COLO829 (cell line): Measurements from ENCODE around the gene PTPRJ.
"Not testable (repeated sequence)": the region's sequence is repeated elsewhere in the genome, so short reads cannot be mapped to it uniquely, and the experiment has no call there.

ENCODE experiments used
- DNase-seq: peaks from one replicate; pipeline ENCODE4 v3.0.0; 2012; ENCODE audit warnings: low spot score

Gene PTPRJ

DNA sequence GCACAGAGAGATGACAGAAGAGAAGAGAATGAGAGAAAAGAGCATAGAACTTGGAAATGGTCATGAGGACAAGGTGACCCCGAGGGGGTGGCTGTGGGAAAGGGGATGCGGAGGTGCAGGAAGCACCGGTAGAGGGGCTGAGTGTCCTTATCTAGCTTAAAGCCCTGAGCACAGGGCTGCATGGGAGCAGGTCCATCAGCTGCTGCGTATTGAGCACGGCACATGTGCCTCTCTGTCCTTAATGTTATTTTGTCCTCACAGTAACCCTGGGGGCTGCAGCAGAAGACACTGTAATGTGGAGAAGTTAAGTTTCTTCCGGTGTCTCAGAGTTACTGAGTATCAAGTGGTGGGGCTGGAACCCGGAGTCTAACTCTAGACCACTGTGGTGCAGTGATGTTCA lies 141.9 kb downstream of the PTPRJ start:
- no peak for DNase-seq

DNA sequence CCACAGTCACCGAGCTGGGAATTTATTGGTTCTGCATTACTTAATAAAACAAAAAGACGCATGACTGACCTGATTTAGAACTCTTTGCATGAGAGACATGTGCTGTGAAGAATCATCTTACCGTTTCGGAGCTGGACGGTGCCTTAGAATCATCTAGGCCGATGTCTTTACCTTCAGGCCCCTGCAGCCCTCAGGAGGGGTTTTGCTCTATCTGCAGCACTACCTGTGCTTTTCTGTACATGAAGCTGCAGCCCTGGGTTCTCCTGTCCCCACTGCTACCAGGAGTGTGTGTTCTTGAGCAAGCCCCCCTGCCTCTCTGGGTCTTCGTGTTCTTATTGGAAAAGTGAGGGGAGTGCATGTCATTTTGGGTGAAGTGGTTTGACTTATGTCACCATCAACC lies 142.3 kb downstream of the PTPRJ start:
- no peak for DNase-seq

- no peak for DNase-seq
Measured at GRCh38 chr11:48123254-48123875, 143.0 kb downstream of the PTPRJ start.

GRCh38 chr11:48123934-48124755 lies 143.8 kb downstream of the PTPRJ start:
- DNase-seq = no peak

DNA sequence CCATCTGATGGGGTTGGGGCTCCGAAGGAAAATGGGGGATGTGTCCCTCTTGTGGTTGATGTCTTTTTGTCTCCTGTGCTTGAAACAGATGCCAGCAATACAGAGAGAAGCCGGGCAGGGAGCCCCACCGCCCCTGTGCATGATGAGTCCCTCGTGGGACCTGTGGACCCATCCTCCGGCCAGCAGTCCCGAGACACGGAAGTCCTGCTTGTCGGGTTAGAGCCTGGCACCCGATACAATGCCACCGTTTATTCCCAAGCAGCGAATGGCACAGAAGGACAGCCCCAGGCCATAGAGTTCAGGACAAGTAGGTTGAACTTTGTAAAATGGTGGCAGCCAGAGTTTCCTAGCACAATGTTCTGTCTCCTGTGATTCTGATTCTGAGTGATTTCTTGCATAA lies 144.5 kb downstream of the PTPRJ start:
- DNase-seq = peak; percentile 40

DNA sequence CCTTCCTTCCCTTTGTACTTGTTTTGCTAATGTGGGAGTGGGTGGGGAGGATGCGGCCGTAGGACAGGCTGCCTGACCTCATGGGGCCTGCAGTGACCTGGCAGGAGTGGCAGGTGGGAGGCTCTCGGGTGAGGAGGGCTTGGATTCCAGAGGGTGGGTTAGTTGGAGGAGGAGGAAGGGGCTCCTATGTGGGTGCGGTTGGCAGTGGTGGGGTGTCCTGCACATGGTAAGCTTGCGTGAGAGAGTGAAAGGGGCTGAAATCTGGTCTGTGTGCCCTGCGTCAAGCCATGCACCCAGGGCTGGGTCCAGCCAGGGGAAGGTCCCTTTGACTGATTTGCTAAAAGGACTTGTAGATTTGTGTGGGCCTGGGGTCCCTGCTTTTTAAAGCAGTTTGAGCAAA lies 145.5 kb downstream of the PTPRJ start:
- DNase-seq = no peak

DNA sequence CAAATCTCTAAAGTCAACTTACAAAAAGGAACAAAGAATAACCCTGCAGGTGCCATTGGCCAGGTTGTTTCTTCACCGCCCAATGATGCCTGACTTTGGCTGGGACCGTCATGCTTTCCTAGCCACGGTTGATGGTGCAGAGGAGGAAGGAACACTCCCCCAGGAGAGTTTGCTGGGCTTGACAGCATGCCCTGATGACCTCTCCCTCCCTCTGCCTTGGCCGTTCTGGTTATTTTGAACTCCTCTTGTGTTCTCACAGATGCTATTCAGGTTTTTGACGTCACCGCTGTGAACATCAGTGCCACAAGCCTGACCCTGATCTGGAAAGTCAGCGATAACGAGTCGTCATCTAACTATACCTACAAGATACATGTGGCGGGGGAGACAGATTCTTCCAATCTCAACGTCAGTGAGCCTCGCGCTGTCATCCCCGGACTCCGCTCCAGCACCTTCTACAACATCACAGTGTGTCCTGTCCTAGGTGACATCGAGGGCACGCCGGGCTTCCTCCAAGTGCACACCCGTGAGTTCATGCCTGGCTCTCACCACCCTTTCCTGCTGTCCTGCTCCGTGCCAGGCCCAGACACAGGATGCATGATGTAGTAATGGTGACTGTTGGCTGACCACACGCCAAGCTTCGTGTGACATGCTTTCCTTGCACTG lies 147.3 kb downstream of the PTPRJ start:
- DNase-seq = no peak

GRCh38 chr11:48129697-48130395 lies 149.5 kb downstream of the PTPRJ start:
- DNase-seq = no peak

DNA sequence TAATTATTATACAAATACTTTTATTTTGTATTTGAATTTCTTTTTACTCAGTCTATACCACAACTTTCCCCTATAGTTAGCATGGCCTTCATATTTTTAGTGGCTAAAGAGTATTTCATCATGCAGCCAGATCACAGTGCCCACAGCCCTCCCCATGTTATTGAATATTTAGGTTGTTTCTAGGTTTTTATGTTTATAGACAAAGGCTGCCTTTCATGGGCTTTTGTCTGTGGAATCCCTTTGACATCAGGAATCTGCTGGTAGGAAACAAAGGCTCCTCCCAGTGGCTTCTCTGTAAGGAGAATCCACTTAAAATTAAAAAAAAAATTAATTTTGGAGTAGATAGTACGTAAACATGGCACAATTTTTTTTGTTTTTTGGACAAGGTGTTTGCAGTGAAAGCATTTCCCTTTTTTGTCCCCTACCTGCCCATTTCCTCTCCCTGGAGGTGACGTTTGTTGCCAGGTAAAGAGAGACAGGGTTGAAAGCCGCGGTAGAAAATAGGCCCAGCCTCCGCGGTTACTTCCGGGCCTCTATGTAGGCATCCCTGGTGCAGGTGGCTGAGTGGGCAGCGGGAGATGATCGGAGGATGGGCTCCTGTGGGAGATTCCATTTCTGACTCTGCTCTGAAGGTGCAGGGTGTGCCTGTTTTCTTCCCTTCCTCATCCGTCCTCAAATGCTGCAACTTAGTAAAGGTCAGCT lies 154.0 kb downstream of the PTPRJ start:
- peak; percentile 74 for DNase-seq

- no peak for DNase-seq
Measured at GRCh38 chr11:48138222-48138621, 157.9 kb downstream of the PTPRJ start.

DNA sequence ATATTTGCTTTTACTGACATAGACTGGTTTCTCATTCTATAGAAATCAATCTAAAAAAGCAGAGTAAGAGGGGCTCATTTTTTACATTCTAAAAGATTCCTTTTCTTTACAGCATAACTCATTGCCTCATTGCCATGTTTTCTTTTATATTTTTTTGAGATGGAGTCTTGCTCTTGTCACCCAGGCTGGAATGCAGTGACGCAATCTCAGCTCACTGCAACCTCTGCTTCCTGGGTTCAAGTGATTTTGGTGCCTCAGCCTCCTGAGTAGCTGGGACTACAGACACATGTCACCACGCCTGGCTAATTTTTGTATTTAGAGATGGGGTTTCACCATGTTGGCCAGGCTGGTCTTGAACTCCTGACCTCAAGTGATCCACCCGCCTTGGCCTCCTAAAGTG lies 159.5 kb downstream of the PTPRJ start:
- not testable (repeated sequence) for DNase-seq

DNA sequence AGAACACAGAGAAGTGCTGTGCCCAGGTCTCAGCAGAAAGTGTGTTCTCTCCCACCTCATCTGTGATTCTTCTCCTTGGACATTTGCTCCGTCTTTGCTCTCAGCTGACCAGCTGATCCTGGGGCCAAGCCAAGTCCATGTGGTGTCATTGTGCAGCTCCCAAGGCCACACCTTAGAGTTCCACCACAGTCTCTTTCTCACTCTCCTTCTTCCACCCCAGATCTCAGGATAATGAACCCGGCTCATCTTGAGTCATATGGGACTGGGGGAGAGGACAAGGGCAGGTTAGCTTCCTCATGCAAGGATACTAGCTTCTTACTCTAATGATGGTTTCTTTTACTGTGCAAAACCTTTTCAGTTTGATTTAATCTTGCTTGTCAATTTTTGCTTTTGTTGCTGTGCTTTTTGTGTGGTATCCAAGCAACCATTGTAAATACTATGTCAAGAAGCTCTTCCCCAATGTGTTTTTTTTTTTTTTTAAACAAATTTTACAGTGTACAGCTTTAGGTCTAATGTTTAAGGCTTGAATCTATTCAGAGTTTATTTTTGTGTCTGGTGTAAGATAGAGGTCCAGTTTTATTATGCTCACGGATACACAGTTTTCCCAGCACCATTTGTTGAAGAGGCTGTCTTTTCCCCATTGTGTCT lies 161.2 kb downstream of the PTPRJ start:
- DNase-seq = no peak

DNA sequence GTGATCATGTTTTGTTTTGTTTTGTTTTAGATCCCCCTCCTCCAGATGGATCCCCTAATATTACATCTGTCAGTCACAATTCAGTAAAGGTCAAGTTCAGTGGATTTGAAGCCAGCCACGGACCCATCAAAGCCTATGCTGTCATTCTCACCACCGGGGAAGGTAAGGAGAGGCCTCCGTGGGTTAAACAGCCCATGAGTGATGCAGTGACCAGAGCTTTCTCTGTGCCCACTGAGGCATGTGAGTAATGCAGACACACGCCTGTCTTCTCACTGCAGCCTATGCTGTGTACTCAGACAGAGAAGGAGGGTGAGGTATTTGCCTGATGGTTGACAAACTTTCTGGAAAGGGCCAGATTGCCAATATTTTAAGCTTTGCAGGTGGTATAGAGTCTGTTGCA lies 162.5 kb downstream of the PTPRJ start:
- no peak for DNase-seq

GRCh38 chr11:48148749-48149148 lies 168.4 kb downstream of the PTPRJ start:
- no peak for DNase-seq

DNA sequence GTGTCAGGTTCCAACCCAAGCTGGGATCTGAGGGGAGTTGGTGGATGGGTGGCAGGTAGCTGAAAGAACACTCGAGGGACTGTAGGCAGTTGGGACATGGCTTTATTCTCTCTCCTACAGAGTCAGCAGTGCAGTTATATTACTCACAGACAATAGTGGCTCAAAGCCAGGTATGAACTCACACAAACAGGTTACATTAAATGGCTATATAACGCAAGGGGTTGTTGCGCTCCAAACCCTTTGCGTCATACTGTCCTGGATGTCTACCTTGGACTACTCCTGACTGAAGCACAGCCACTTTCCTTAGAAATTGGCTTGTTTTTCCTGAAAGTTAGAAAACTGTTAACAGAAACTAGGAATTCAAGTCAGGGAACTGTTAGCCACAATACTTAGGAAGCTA lies 169.9 kb downstream of the PTPRJ start:
- DNase-seq = no peak

GRCh38 chr11:48154151-48154550 lies 173.8 kb downstream of the PTPRJ start:
- DNase-seq = no peak

DNA sequence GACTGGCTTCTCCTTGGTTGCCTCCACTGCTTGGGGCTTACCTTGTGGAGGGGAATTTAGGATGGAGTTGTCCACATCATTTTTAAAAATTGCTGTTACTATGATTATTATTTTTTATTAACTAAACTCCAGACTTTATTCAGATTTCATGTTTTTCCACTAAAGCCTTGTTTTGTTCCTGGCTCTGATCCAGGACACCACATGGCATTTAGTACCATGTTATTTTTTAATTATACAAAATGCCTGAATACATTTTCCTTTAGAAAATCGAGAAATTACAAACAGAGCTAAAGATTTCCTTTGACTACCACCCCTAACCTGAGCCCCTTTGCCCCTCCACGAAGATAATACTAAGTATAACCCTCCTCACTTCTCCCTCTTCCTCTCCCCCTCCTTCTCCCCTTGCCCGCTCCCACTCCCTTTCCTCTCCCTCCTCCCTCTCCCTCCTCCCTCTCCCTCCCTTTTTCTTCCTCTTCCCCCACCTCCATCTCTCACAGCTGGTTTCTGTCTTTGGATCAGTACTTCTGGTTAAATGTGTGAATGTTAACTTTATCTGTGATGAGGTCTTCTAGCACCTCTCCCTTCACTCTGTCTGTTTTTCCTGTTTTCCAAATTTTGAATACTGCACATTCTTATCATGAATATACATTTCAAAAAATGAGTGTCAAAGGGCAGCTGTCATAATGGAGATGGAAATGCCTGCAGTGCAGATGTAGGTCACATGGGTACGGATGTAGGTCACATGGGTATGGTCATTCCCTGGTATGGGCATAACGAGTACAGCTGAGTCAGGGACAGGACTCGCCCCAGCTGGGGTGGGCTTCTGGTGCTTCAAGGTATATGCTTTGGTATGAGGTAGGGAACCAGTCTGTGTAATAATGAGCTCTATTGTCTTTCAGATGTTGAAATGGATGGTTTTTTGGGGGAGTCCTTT lies 181.9 kb downstream of the PTPRJ start:
- no peak for DNase-seq

- DNase-seq = no peak
Measured at GRCh38 chr11:48162885-48163268, 182.5 kb downstream of the PTPRJ start.

DNA sequence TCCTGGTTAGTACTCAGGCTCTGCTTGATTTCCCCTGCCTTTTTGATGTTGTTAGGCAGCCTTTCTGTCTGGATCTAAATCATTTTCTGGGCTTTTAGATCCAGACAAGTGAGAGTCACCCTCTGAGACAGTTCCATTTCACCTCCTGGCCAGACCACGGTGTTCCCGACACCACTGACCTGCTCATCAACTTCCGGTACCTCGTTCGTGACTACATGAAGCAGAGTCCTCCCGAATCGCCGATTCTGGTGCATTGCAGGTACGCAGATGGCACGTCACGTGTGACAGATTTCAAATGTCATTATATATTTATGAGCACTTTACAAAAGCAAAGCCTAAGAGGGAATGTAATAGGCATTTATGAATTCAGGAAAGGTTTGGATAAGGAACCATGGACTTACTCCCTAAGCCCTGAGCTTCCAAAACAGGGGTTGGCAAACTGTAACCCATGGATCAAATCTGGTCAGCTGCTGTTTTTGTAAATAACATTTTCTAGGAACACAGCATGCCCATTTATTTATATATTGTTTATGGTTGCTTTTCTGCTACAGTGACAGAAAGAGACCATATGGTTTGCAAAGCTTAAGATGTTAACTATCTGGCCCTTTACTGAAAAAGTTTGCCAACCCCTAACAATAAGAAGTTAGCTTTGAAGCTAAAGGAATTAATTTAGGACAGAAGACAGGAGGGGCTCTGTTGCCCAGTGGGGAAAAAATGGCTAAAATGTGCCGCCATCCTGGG lies 183.2 kb downstream of the PTPRJ start:
- DNase-seq = no peak

DNA sequence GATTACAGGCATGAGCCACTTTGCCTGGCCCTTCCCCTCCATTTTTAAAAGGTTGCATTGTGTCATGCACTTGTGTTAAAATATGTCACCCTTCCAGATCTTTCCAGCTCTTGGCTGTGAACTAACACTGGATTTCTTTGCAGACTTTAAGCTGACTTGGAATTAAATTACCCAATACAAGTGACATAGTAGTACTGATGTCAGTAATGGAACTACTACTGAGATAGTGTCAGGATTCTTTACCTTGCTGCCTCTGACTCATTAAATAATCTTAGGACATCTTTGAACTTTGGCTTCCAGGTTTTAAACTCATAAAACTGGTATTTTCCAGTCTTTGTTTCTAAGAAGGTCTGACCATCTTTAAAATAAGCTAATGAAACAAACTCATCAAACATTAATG lies 184.5 kb downstream of the PTPRJ start:
- DNase-seq = no peak
